H1 (cell line): ENCODE data around the gene DET1. TPM values are rescaled to one million over a fixed set of nuclear protein-coding genes. Genes with fewer than 3 reads are reported as not detected.

Experiments used
- BACH1 ChIP-seq: IDR thresholded peaks from 2 replicates; pipeline ENCODE4 v1.6.1; 2012; ENCODE audit warnings: low read length, improper control_type of control experiment
- CHD7 ChIP-seq: fragments of 300-600 bp; sonication (generic); IDR thresholded peaks from 2 replicates; pipeline ENCODE4 v1.7.1; 2012; ENCODE audit warnings: low read length, moderate library complexity, mild to moderate bottlenecking, inconsistent platforms; ENCODE audit not compliant: insufficient replicate concordance
- HDAC6 ChIP-seq: IDR thresholded peaks from one replicate; pipeline ENCODE4 v1.7.1; 2012; ENCODE audit warnings: low read depth, mild to moderate bottlenecking, inconsistent platforms, low read length, moderate library complexity
- JUND ChIP-seq: IDR thresholded peaks from 2 replicates; pipeline ENCODE4 v1.6.1; 2011; ENCODE audit warnings: mild to moderate bottlenecking, improper control_type of control experiment, low read length
- KDM5A ChIP-seq: fragments of 200-600 bp; IDR thresholded peaks from 2 replicates; pipeline ENCODE4 v1.7.1; 2012; ENCODE audit warnings: mild to moderate bottlenecking, low read length, inconsistent platforms, mixed read lengths
- PHF8 ChIP-seq: fragments of 200-600 bp; sonication (generic); conservative IDR thresholded peaks from 2 replicates; pipeline ENCODE4 v1.7.1; 2012; ENCODE audit warnings: low read depth, mild to moderate bottlenecking, inconsistent platforms, low read length, moderate library complexity
- SIN3A ChIP-seq, 2 experiments: IDR thresholded peaks in 1 of 2; conservative IDR thresholded peaks in 1 of 2; 2 replicates each; pipeline ENCODE4 v1.6.1; 2011 to 2012; ENCODE audit warnings: low read length in 2 of 2, improper control_type of control experiment in 1 of 2, low read depth in 1 of 2, mild to moderate bottlenecking in 1 of 2
- TAF1 ChIP-seq: IDR thresholded peaks from 2 replicates; pipeline ENCODE4 v1.6.1; 2011; ENCODE audit warnings: mild to moderate bottlenecking, low read depth, low read length
- polyA plus RNA-seq, 7 experiments: library from polyadenylated mRNA; depleted of rRNA in 3 of 7; stranded (reverse) in 5 of 7; unstranded in 2 of 7; fragments of >200 nt in 5 of 7; fragments of 200-250 nt in 2 of 7; gene quantifications; 1 replicate in 5 of 7; 2 replicates in 1 of 7; 4 replicates in 1 of 7; pipeline versions ENCODE4 v1.2.1 to v1.2.3, GENCODE V29; 2011 to 2013; ENCODE audit warnings: missing spikeins in 2 of 7, mixed read lengths in 2 of 7
- total RNA-seq: library from RNA; stranded (reverse); fragmentation: NEBNext Ultra II Directional; extraction: Animal tissue kit (Norgen Biotek cat#: 25700); gene quantifications from 2 replicates; pipeline ENCODE4 v1.2.1, GENCODE V29; 2021

Gene DET1
- total and polyA plus RNA-seq, 2 of the 8 experiments (the other 6 are each of a cell fraction or from before 2014, with no cell fraction given) = 5.4 to 8.5 TPM

GRCh38 chr15:88467073-88467934 lies 79.2 kb downstream of the DET1 start, which contains the start of the genes MRPL46 and MRPS11 (continued):
- TF ChIP-seq SIN3A (conservative IDR thresholded peaks at IDR 0.05 in 1 of 2, IDR thresholded peaks at IDR 0.05 in 1 of 2; ENCODE audit: low read depth in 1 of 2, low read length in 2 of 2) = peak; percentile 46 to 88; a peak in 2 of 4 replicates
- TF ChIP-seq PHF8 = peak; percentile 98
- TF ChIP-seq HDAC6 = no peak
- TF ChIP-seq JUND = peak; percentile 96
- peak; percentile 97 for TF ChIP-seq KDM5A
- TF ChIP-seq TAF1 = peak; percentile 99
- no peak for TF ChIP-seq BACH1
- no peak for TF ChIP-seq CHD7
